Activated CD8-positive, alpha-beta memory T cell treated with anti-CD3 and anti-CD28 coated beads, Interleukin-2, amount 50 U/mL, for 48 hours (primary cell): Measurements from ENCODE around the gene MARCHF10.
"Not testable (repeated sequence)": the region's sequence is repeated elsewhere in the genome, so short reads cannot be mapped to it uniquely, and the experiment has no call there.

Source experiments
- DNase-seq: peaks from one replicate; pipeline ENCODE4 v3.0.0-alpha.2; 2020

Gene MARCHF10

GRCh38 chr17:62696256-62696655 is 111.9 kb downstream of the MARCHF10 start:
- DNase-seq = no peak

- DNase-seq = not testable (repeated sequence)
Observed at GRCh38 chr17:62695093-62695738, 112.9 kb downstream of the MARCHF10 start.

DNA sequence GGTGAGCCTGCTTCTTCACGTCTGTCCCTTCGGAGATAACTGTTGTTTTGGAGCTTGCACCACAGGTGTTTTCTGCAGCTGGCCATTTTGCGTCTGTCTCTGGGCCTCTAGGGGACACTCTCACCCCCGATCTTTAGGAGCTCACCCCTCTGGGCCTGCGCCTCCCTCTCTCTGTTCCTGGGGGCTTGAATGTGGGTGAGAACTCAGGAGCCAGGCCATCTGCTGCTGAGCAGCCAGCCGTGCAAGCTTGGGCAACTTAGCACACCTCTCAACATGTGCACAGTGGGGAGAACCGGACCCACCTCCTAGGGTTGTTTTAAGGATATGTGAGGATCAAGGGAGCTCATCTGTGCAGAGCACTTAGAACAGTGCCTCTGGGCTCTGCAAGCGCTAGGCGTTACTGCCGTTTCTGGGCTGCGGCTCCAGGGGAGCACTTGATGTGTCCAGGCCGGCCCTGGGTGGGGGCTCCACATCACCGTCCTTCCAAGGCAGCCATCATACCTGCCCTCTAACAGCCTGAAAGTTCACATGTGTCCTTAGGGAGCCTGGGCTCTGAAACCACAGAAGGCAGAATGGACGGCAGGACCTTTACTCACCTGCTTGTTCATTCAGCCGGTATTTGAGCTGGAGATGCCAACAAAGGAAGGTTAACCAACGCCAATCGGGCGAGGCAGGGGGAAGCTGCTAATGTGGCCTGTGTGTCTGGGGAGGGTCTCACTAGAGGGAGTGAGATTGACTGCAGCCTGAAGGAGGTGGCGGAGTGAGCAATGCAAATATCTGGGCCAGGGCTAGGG is 114.3 kb downstream of the MARCHF10 start:
- DNase-seq = no peak

GRCh38 chr17:62692721-62693431 is 115.2 kb downstream of the MARCHF10 start:
- DNase-seq = no peak

DNA sequence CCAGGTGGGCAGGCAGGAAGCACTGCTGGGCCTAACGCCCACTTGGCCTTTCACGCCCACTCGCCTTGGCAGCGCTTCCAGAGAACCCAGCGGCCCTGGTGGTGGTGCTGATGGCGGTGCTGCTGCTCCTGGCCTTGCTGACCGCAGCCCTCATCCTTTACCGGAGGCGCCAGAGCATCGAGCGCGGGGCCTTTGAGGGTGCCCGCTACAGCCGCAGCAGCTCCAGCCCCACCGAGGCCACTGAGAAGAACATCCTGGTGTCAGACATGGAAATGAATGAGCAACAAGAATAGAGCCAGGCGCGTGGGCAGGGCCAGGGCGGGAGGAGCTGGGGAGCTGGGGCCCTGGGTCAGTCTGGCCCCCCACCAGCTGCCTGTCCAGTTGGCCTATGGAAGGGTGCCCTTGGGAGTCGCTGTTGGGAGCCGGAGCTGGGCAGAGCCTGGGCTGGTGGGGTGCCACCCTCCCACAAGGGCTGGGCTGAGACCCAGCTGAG is 115.9 kb downstream of the MARCHF10 start:
- no peak for DNase-seq

DNA sequence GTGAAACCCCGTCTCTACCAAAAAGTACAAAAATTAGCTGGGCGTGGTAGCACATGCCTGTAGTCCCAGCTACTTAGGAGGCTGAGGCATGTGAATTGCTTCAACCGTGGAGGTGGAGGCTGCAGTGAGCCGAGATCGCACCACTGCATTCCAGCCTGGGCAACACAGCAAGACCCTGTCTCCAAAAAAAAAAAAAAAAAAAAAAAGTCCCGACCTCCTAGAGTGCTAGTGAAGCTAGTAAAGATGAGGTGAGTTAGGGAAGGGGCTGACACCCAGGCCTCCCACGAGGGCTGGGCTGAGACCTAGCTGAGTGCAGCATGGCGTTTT is 116.6 kb downstream of the MARCHF10 start:
- DNase-seq = not testable (repeated sequence)

DNA sequence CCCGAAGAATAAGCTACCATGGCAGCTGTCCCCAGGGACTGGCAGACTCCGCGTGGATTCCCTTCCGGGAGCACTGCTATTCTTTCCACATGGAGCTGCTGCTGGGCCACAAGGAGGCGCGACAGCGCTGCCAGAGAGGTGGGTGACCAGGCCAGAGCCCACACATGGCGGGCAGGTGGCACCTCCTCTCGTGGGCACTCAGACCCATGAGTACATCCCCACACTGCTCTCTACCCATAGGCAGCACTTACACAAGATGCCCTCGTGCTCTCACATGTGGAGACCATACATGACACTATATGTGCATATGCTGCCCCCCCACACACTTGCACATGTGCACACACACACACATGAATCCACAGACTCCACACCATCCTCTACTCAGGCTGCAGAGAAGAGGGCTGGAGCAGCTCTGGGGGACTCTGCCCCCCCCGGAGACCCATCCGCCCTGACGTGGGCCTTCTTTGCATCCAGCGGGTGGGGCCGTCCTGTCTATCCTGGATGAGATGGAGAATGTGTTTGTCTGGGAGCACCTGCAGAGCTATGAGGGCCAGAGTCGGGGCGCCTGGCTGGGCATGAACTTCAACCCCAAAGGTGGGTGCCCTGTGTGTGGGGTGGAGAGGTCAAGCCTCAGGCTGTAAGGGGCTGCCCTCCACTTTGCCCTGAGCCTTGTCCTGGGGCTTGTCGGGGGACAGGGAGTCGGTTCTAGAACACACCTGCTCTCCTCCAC is 117.8 kb downstream of the MARCHF10 start:
- no peak for DNase-seq

- no peak for DNase-seq
Observed at GRCh38 chr17:62689441-62690167, 118.5 kb downstream of the MARCHF10 start.

- no peak for DNase-seq
Observed at GRCh38 chr17:62688398-62689160, 119.5 kb downstream of the MARCHF10 start.

DNA sequence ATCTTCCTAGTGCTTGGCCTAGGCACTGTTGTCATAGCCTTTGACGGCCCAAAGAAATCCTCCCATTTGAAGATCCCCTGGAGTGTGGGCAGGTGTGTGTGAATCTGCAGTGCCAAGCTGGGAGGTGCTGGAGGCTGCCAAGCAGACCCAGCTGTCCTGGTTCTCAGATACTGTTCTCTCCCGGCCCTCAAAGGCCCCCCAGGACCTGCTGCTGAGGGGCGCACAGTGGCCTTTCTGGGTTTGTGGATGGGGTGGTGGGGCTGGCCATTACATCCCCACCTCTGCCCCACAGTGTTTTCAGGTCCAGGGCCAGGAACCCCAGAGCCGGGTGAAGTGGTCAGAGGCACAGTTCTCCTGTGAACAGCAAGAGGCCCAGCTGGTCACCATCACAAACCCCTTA is 120.1 kb downstream of the MARCHF10 start:
- DNase-seq = no peak

DNA sequence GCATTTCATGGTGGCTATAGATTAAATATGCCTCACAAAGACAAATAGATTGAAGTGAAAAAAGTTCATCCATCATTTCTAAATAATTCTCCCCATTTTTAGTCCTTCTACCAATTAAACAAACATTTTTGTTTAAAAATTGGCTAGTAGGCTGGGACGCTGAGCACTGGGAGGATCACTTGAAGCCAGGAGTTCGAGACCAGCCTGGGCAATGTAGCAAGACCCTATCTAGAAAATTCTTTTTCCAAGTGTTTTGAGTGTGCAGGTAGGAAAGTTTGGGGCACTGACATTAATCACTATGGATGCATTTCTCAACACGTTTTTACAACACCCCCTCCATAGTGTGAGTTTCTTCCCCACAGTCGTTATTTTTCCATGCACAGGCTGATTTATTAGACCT is 123.9 kb downstream of the MARCHF10 start:
- DNase-seq = no peak

DNA sequence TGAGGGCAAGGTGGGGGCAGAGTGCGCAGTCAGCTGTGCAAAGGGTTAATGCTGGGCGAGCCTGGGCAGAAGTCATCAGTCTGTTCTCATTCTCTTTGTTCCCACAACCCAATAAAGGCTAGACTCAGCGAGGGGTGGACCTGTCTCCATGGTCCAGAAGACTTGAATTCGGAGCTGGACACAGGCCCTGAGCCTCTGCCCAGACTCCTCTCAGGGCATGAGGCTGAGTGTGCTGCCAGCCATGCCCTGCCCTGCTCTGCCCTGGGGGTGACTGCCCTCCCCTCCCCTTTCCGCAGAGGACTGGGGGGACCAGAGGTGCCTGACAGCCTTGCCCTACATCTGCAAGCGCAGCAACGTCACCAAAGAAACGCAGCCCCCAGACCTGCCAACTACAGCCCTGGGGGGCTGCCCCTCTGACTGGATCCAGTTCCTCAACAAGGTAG is 126.2 kb downstream of the MARCHF10 start:
- no peak for DNase-seq

DNA sequence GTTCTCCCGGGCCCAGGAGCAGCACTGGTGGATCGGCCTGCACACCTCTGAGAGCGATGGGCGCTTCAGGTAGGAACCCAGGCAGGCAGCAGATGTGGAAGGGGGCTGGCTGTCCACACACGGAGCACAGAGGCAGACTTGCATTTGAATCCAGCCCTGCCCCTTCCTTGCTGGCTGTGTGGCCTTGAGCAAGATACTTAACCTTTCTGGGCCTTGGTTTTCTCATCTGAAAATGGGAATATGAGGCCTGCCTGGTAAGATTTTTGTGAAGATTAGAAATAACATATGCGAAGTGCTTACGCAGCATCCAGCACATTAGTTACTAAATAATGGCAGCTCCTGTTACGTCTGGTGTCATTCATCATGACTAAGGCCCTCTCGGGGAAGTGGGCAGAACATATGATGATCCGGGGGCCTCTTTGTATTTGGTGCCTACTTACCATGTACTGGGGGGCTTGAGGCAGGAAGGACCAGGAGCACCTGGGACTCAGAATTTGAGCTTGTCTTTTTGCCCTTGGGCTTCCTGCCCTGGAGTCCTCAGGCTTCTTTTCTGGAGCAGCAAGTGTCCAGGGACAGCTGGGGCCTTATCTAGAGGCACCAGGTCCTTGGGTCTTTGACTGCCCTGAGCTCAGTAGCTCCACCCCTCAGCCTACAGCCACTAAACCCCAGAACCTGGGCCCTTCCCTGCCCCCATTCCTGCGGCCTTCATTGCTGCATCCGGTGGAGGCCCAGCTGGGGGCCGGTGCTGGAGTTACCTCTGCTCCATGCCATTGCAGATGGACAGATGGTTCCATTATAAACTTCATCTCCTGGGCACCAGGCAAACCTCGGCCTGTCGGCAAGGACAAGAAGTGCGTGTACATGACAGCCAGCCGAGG is 126.8 kb downstream of the MARCHF10 start:
- DNase-seq = no peak

DNA sequence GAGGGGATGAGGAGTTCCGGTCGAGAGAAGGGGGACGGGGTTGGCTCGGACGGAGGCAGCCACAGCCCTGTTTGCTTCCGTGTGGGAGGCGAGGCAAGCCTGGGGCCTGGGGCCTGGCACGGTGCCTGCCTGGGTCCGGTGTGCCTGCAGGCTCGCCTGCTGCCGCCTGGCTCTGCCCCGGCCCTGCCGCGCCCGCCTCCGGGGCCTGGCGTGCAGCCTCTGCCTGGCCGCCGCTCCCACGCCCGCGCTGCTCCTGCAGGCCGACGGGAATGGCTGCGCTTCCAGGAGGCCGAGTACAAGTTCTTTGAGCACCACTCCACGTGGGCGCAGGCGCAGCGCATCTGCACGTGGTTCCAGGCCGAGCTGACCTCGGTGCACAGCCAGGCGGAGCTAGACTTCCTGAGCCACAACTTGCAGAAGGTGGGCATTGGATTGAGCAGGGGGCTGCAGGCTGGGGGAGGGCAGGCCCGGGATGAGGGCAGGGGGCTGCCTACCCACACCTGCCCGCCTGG is 127.5 kb downstream of the MARCHF10 start:
- DNase-seq = no peak

- DNase-seq = no peak
Observed at GRCh38 chr17:62679866-62680377, 128.2 kb downstream of the MARCHF10 start.

DNA sequence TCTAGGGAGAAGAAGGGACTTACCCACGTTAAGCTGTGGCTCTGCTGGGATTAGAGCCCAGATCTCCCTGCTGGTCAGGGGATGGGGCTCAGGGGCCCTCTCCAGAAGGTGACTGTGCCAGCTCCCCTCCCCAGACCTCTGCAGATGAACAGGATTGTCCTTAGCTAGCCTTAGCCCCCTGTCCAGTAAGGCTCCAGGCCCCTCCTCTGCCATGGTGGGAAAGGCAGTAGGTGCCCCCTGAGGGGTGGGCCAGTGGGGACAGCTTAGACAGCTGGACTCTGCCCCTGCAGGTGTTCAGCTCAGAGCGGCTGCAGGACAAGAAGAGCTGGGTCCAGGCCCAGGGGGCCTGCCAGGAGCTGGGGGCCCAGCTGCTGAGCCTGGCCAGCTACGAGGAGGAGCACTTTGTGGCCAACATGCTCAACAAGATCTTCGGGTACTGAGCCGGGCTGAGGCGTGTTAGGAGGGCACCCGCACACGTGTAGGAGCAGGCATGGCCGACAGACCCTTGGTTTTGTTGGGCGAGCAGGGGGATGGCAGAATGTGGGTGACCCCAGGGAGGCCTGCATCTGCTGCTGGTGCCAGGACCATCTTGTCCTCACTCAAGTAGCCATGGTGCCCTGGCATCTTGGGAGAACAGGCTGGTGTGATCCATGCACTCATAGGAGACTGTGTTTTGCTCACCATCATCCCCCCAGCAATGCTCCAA is 129.7 kb downstream of the MARCHF10 start:
- no peak for DNase-seq

- DNase-seq = no peak
Observed at GRCh38 chr17:62676952-62677596, 131.0 kb downstream of the MARCHF10 start.

DNA sequence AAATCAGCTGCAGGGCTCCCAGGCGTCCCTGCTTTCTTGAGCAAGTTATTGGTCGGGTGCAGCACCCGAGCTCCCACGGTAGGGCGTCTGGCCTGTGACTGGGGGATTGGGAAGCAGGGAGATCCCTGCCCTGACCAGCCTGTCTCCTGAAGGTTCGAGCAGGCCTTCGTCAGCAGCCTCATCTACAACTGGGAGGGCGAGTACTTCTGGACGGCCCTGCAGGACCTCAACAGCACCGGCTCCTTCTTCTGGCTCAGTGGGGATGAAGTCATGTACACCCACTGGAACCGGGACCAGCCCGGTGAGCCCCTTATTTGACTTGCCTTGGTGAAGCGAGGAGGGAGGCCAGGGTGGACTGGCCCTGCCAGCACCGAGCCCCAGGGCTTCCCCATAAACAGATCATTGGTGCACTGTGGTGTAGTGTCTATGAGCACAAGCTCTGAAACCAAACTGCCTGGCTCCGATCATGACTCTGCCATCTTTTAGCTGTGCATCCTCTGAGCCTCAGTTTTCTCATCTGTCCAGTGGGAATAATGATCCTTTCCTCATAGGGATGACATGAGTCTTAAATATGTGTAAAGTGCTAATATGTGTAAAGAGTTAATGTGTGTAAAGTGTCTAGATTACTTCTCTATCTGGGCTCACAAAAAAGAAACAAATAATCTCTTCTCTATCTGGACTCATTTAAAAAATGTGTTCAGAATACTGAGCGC is 131.7 kb downstream of the MARCHF10 start:
- DNase-seq = no peak
